ENCODE results near the gene MAPK8IP1. TPM values are rescaled to one million over a fixed set of nuclear protein-coding genes. Genes with fewer than 3 reads are reported as not detected.
"Not testable (repeated sequence)": the region's sequence is repeated elsewhere in the genome, so short reads cannot be mapped to it uniquely, and the experiment has no call there.

MAPK8IP1 gene
- total RNA-seq, 1 donor from 2014 or later = 0.66 TPM

- intact Hi-C loops (cut with micrococcal nuclease) = not testable (repeated sequence)
Measured at GRCh38 chr11:45905576-45905975, 20.1 kb downstream of the MAPK8IP1 start.

- intact Hi-C loops (cut with micrococcal nuclease) = no loop called here
Measured at GRCh38 chr11:45906096-45906682, 20.7 kb downstream of the MAPK8IP1 start.

DNA sequence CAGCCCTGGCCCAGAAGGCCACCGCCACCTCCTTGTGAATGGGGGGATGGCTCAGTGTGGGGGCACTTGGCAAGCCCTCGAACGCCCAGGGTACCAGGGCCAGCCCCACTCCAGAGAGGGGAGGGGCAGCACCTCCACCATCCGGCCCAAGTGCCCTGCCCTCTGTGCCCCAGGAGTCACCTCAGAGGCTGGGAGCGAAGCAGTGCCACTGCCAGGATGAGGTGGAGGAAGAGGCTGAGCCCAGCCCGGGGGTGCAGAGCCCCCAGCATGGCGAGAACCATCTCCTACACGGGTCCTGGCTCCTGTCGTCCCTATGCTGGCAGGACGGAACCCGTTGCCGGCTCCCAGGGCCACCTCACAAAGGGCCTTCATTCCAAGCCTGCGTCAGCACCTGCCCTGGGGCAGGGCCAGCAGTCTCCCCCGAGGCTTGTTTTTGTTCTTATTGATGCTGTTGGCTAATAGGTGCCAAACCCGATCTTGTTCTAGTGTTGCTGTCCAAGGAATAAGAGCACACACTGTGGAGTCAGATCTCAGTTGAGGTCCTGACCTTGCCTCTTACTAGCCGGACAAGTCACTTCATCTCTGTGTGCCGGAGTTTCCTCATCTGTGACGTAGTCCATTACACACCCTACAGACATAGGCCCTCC, 21.6 kb downstream of the MAPK8IP1 start, which contains the start of gene FREY1:
Gene FREY1, minus strand, starts transcription at position 307 of the 647 bp plus-strand sequence. Its CDS starts 26 bp downstream, at position 281.
- intact Hi-C loops (cut with micrococcal nuclease) = no loop called here

- intact Hi-C loops (cut with micrococcal nuclease) = no loop called here
Measured at GRCh38 chr11:45907911-45908370, 22.5 kb downstream of the MAPK8IP1 start.

DNA sequence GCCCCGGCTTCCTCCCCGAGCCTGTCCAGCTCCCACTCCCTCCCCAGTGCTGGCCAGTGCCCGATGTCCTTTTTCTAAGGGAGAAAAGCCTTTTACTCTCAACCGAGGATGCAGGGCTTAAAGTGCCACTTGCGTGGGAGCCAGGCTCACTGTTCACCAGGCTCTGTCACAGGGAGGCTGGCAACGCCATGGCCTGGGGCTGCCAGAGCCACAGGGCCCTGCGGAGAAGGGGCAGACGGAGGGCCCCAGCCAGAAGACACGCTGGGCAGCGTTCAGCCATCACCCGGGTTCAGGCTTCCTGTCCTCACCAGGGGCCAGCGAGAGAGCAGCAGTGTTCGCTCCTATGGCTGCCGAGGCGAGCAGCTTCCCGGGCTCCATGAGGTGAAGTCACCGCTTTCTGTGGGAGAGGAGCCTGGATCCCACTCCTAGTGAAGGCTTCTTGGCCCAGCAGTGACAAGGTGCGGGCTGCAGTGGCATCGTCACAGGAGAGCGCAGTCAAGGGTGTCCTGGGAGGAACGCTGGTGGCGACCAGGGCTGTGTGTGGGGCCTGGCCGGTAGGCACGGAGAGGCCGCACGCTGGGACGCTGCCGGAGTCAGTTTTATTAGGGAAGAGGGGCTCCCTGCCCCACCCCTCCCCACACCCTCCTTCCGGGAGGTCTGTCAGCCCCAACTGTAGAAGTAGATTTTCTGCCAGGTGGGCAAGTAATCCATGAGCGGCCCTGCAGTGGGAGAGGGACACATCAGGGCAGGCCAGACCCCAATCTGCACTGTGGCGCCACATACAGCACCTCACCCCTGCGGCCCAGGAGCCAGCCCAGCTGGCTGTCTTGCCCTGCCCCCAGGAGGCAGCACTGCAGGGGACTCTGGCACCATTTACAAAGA, 24.4 kb downstream of the MAPK8IP1 start:
- intact Hi-C loops (cut with micrococcal nuclease) = no loop called here

GRCh38 chr11:45910623-45911022, 25.2 kb downstream of the MAPK8IP1 start:
- intact Hi-C loops (cut with micrococcal nuclease) = no loop called here

DNA sequence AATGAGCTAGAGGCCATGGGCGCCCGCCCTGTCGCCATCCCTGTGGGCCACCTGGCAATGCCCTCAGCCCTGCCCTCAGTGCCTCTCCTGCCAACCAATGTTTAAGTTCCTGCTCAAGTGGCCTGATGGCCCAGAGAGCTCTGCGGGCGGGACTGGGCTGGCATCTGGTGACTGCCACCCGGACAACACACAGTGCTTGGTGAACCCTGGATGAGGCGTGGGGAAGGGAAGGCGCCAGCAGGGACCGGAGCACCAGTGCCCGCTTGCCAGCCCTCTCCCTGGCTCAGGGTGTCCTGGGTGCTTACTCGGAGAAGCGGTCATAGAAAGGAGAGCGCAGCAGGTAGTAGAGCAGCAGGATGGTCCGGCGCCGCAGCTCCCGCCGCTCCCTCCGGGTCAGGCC, 28.1 kb downstream of the MAPK8IP1 start:
- intact Hi-C loops (cut with micrococcal nuclease) = no loop called here

- intact Hi-C loops (cut with micrococcal nuclease) = no loop called here
Measured at GRCh38 chr11:45913942-45914635, 28.6 kb downstream of the MAPK8IP1 start.

GRCh38 chr11:45915446-45915845, 30.0 kb downstream of the MAPK8IP1 start:
- intact Hi-C loops (cut with micrococcal nuclease) = no loop called here

DNA sequence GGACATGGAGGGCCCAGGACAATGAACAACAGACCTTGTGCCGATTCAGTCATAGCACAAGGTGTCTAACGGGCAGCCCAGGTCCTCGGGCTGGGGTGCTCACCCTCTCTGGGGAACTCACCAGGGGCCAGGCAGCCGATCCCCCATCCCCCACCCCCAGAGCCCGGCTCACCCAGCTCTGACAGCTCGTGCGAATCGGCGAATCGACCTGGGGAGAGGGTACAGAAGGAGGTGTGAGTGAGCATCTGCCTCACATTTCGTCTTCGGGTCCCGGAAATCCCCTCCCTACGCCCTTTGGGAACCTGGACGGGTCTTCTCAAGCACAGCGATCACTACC, 31.8 kb downstream of the MAPK8IP1 start:
- intact Hi-C loops (cut with micrococcal nuclease) = no loop called here

DNA sequence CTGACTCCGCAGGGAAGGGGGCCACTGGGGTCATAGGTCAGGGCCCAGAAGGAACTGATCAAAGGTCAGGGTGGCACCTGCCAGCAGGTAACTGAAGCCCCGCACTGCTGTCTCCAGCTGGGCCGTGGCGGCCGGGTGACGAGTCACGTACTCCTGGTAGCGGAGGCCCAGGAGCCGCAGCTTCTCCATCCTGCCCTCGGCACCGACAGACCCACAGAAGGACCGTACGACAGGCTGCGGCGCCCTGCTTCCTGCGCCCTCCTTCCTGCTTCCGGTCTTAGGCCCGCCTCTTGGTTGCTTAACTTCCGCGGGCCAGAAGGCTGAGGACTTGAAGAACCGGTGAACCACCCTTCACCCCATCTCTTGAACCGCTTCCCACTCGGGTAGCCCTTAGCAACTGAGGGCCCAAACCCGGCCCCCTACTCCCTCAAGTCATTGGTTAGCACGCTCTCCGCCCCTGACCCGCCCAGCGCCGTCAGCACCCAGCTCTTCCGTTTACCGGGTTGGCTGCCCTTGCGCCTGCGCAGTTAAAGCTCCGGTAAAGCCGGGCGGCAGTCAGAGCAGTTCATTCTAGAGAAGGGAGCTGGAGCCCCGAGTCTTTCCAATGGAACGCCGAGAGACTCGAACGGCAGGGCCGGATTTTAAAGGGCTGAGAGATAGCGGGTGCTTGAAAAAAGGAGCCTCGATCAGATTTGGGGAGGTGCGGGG, 32.3 kb downstream of the MAPK8IP1 start, which contains the start of gene PEX16:
Gene PEX16, minus strand, starts transcription at position 255 of the 708 bp plus-strand sequence. Its CDS starts 66 bp downstream, at position 189.
- intact Hi-C loops (cut with micrococcal nuclease) = loop anchor here (1.0 to 2.0 kb wide), 8 partner anchors 18 to 783 kb away; partner anchors contain the start of genes ARHGAP1, CRY2, DGKZ and MAPK8IP1

GRCh38 chr11:45918331-45918941, 33.0 kb downstream of the MAPK8IP1 start:
- intact Hi-C loops (cut with micrococcal nuclease) = loop anchor here (1.0 to 2.0 kb wide), 8 partner anchors 19 to 782 kb away; partner anchors contain the start of genes ARHGAP1, CRY2, DGKZ and MAPK8IP1

DNA sequence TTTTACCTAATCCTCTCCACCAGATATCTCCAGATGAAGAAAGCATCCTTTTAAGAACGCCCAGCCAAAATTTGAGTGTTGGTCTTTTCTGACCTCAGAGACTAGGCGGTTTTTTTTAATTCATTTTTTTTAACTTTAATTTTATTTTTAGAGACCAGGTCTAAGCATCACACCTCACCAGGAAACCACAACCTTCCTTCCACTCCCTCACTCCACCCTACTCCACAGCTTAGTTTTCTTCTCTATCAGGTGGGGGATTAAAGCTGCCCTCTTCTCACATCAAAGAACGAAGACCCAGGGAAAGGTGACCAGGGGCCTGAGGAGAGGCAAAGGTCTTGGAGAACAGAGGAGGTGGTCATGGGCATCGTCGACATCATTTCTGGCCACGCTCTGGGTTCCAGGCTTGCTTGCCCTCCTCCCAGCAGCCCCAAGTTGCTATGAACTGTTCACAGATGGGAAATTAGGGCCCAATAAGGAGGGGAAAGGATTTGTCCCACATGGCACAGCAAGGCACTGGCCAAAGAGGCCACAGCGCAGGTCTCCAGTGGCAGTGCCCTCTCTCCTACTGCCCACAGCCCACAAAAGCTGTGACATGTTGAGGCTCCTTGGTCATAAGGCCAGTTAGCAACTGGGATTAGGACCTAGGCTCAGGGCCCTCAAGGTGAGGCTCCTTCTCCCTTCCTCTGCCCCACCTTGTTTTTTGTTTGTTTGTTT, 33.7 kb downstream of the MAPK8IP1 start:
- intact Hi-C loops (cut with micrococcal nuclease) = loop anchor here (1.0 to 2.0 kb wide), 8 partner anchors 20 to 782 kb away; partner anchors contain the start of genes ARHGAP1, CRY2, DGKZ and MAPK8IP1

DNA sequence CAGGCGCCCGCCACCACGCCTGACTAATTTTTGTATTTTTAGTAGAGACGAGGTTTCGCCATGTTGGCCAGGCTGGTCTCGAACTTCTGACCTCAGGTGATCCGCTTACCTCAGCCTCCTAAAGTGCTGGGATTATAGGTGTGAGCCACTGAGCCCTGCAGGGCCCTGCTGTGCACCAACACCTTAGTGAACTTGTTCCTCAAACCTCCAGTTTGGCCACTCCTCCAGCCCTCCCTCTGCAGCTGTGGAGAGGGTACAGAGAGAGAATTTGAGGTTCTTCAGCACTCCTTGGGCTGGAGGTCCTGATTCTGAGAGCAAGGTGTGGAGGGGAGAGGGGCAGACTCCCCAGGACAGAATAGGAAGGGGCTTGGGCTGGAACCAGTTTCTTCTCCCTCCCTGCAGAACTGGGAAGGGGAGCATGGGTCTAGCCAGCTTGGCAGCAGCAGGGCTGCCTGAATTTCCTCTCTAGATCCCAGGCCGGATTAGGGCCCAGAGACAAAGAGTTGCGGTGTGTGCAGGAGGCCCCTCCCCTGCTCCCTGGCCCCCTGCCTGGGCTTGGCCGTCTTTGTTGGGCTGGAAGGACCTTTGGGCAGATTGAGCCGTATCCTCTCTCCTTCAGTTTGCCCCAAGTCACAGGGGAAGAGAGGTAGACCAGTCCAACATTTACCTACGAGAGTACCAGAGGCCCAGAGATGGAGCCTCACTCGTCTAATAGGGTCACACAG, 34.5 kb downstream of the MAPK8IP1 start:
- intact Hi-C loops (cut with micrococcal nuclease) = loop anchor here (2.0 kb wide), 4 partner anchors 35 to 781 kb away; partner anchors contain the start of genes ARHGAP1, DGKZ, MAPK8IP1 and PHF21A

GRCh38 chr11:45920531-45921477, 35.4 kb downstream of the MAPK8IP1 start:
- intact Hi-C loops (cut with micrococcal nuclease) = no loop called here

GRCh38 chr11:45921561-45922424, 36.3 kb downstream of the MAPK8IP1 start:
- intact Hi-C loops (cut with micrococcal nuclease) = no loop called here
